GM18907 (cell line): ENCODE results near the gene NF1.
"Not testable (repeated sequence)": the region's sequence is repeated elsewhere in the genome, so short reads cannot be mapped to it uniquely, and the experiment has no call there.

Experiments
- ATAC-seq: cut with Tn5 transposase; IDR thresholded peaks from one replicate; pipeline ENCODE4 v1.9.1; 2021; ENCODE audit warnings: mild to moderate bottlenecking, moderate library complexity; ENCODE audit not compliant: unreplicated experiment

The NF1 gene

GRCh38 chr17:31176143-31176542 is 81.4 kb downstream of the NF1 start:
- ATAC-seq = not testable (repeated sequence)

DNA sequence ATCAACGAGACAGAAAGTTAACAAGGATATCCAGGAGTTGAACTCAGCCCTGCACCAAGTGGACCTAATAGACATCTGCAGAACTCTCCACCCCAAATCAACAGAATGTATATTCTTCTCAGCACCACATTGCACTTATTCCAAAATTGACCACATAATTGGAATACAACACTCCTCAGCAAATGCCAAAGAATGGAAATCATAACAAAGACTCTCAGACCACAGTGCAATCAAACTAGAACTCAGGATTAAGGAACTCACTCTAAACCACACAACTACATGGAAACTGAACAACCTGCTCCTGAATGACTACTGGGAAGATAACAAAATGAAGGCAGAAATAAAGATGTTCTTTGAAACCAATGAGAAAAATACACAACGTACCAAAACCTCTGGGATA is 84.2 kb downstream of the NF1 start:
- ATAC-seq = not testable (repeated sequence)

- no peak for ATAC-seq
These were observed 100.5 kb downstream of the NF1 start for GRCh38 chr17:31195305-31195704.

GRCh38 chr17:31198026-31198425 is 103.2 kb downstream of the NF1 start:
- no peak for ATAC-seq

DNA sequence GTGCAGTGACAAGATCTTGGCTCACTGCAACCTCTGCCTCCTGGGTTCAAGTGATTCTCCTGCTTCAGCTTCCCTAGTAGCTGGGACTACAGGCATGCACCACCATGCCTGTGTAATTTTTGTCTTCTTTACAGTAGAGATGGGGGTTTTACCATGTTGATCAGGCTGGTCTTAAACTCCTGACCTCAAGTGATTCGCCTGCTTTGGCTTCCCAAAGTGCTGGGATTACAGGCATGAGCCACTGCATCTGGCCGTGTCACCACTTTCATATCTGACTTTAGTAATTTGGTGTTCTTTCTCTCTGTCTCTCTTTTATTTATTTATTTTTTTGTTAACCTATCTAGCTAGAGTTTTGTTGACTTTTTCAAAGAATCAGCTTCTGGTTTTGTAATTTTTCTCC is 103.9 kb downstream of the NF1 start:
- ATAC-seq = not testable (repeated sequence)

GRCh38 chr17:31200287-31200686 is 105.5 kb downstream of the NF1 start:
- ATAC-seq = no peak

DNA sequence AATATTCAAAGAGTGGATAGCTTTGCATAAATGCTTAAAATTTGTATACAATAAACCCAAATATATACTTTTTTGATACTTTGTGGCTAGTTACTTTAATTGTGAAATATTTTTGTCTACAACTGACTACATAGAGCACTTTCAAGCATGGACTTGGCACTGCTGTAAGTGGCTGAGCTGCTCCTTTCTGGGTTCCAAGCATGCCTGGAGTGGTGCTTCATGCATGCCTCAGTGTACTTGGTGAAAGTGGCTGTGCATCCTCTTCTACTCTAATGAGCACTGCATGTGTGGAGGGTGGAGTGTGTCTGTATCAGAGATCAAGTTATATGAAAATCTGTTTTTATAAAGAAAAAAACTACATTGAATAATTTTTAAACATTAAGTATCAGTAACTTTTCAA is 108.2 kb downstream of the NF1 start:
- no peak for ATAC-seq

GRCh38 chr17:31211352-31212012 is 116.7 kb downstream of the NF1 start:
- ATAC-seq = no peak

DNA sequence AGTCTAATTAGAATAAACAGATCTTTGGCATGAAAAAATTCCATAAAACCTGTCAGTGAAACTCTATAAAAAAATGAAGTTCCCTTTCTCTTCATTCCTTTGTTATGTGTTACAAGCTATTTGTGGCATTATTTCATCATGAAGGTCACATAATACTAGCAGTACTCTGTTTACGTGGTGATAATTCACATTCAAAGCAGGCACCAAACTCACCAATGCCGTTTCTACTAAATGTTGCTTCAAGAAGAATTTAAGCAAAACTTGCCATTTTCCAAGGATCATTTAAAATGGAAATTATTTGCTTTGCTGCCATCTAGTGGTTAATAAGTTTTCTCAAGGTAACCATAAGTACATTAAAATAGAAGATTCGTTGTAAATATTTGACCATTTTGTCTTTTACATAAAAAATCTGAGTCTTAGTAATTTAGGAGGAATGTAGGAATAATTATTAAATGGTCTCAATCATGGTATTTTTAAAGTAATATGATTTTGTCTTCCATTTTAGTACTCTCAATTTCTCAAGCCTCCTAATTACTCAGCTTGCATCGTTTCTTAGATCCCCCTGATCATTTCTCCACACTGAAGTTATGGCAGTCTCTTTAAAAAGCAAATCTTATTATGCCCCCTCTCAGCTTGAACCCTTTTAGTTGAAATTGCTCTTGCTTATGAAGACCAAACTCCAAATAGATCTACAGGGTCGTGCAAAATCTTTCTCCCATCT is 121.4 kb downstream of the NF1 start:
- no peak for ATAC-seq

DNA sequence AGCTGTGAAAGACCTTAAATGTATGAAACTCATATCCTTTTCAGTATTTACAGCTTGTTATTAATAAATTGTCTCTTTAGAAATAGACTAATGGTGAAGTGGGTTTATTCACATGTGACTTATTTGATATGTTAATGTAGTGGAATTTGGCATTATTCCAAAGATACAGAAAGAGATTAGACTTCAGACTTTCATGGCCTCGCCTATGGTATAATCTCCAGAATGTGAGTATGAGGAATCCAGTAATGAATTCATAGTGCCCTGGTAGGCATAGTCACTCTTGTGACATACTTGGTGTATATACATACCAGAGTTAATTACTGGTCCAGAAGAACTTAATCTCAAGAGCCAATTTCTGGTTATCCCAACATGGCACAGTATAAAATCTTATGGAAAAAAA is 129.6 kb downstream of the NF1 start:
- ATAC-seq = no peak

DNA sequence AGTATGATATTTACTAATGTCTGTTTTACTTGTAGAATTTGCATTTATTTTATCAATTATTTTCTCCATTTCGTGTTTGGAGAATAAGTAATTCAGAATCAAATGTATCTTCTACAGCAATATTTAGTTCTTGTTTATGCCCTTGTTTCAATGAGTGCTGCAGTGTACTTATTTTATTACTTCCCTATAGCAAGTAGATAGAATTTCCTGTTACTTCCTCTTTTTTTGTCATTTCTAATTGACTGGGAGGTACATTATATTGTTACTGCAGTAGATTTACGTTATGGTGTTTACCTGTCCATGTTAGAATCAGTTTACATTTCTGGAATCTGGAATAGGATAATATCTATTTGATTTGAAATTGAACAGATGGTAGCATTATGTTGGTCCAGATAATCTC is 131.1 kb downstream of the NF1 start:
- ATAC-seq = no peak

- no peak for ATAC-seq
These were observed 131.6 kb downstream of the NF1 start for GRCh38 chr17:31226373-31226772.

DNA sequence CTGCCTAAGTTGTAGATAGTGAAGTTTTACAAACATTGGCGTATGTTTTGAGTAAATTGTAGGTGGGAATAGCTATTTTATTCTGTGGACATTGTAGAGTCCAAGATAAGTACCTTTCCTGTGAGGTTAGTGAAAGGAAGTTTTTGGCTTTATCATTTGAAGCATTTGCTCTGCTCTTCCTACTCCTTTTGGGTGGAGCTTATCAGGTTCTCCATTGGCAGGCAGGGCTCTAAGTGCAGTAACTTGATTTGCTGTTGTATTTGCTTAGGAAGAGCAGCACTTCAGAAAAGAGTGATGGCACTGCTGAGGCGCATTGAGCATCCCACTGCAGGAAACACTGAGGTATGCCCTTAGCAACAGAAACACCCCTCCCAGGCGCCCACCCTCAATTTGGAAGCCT is 132.2 kb downstream of the NF1 start:
- ATAC-seq = no peak

GRCh38 chr17:31231852-31232251 is 137.1 kb downstream of the NF1 start:
- no peak for ATAC-seq

DNA sequence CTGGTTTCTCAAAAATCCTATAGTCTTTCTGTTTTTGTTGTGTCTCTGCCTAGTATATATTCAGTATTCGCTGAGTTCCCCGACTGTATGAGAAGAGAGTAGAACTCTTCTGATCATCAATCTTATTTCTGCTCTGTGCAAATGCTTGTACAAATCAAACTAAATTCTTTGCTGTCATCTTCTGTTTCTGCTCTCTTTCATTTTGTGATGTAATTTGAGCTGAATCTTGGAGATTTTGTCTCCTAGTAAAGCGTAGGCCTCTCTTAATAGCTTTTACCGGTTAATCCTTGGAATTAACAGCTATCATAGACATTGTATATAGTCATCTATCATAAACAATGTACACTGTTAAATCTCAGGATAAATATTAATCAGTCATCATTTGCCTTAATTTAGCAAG is 140.3 kb downstream of the NF1 start:
- ATAC-seq = no peak

GRCh38 chr17:31236137-31236536 is 141.4 kb downstream of the NF1 start:
- ATAC-seq = no peak

DNA sequence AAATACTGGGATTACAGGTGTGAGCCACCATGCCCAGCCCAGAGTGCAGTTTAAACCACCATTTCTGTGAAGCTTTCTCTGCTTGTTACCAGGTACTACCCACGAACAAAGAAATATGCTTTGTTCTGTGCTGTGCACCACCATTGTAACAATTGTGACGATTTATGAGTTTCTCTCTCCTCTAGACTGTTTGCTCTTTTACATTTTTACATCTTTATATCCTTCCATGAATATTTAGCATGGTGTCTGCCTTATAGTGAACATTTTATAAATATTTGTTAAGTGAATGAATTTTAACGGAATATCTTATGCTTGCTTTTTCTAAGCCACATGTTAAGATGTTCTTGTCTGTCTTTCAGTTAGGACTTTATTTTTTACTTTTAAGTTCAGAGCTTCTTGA is 141.9 kb downstream of the NF1 start:
- ATAC-seq = no peak

GRCh38 chr17:31241116-31241515 is 146.3 kb downstream of the NF1 start:
- no peak for ATAC-seq

GRCh38 chr17:31248986-31249834 is 154.4 kb downstream of the NF1 start:
- no peak for ATAC-seq

DNA sequence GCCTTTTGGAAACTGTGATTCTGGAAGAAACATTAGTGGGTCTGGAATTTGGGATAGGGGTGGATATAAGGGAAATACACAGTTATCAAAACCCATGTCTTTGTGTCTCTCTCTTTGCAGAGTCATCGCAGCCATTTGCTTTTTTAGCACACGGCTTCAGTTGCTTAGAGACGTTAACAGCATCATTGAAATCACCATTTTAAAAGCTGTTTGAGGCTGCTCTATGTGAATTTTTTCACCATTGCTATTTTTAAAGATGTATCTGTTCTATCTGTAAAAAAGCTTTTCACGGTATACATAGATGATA is 155.0 kb downstream of the NF1 start:
- ATAC-seq = no peak

DNA sequence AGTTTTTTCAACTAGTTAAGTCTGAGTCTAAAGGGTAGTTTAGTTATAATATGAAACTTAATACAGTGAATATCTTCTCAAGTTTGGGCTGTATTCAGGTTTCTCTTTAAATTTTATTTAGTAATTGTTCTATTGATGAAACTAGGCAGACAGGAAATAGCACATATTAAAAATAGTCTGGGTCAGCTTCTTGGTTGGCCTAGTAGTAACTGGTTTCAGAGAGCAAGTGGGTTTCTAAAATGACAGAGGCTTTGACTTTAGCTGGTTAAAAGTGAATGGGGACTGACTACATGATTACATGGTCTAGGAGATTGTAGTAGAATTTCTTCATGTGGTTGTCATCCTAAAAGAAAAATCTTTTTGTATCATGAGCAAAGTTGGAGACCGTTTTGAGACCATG is 155.5 kb downstream of the NF1 start:
- no peak for ATAC-seq
